ENCODE results near the gene MUC3A. TPM values are rescaled to one million over a fixed set of nuclear protein-coding genes. Genes with fewer than 3 reads are reported as not detected.

Gene MUC3A
- total and polyA plus RNA-seq, 2 of the 4 experiments (the other 2 are of a cell fraction), result 0.05 TPM; not detected in 1

- H3K56ac ChIP-seq (ENCODE audit: extremely low read depth, insufficient read depth, low read length), result no peak overlapping the region
- no peaks in the 10 kb centered on the region for H3K36me3 ChIP-seq (ENCODE audit: control insufficient read depth, insufficient read depth, low read length)
- BruUV-seq (replicated peaks), result no TSS peak
- no peak overlapping the region for H3K27ac ChIP-seq (ENCODE audit: insufficient read depth, low read length)
- H2BK20ac ChIP-seq (ENCODE audit: low read depth, low read length), result no peak overlapping the region
- CTCF ChIA-PET, result no interaction called here
- H3K9me1 ChIP-seq (ENCODE audit: insufficient read depth, low read length), result no peaks in the 10 kb centered on the region; the same call in 1 of the 2 replicates
- no peak overlapping the region for H3K9ac ChIP-seq (ENCODE audit: low read depth, low read length)
- no peaks in the 10 kb centered on the region for H4K20me1 ChIP-seq (ENCODE audit: insufficient read depth, low read length)
- ATAC-seq (ENCODE audit: low read depth) (no peak), DNase-seq (peak; percentile 33)
- peaks cover 38% of the 10 kb centered on the region for H3K27me3 ChIP-seq (ENCODE audit: control insufficient read depth, insufficient read depth, low read length)
- H3K4me3 ChIP-seq (ENCODE audit: insufficient read depth, low read depth, low read length), result no peak overlapping the region
- no peak overlapping the region for H3K23ac ChIP-seq (ENCODE audit: low read depth, low read length)
- H3K4me2 ChIP-seq (ENCODE audit: low read depth, low read length), result no peak overlapping the region
- H2AFZ ChIP-seq (replicated peaks; ENCODE audit: low read length, poor library complexity), result no peak overlapping the region
- no peak overlapping the region for H3K18ac ChIP-seq (ENCODE audit: low read depth, low read length)
- intact Hi-C loops (cut with micrococcal nuclease), result no loop called here
- H2BK15ac ChIP-seq (ENCODE audit: low read depth, low read length), result no peak overlapping the region
- H3K9me3 ChIP-seq (ENCODE audit: control insufficient read depth, insufficient read depth, low read length), result peaks cover 3% of the 10 kb centered on the region; the same call in 1 of the 2 replicates
- no peak for TF ChIP-seq MXI1 (IDR thresholded peaks at IDR 0.05; ENCODE audit: borderline replicate concordance, low read depth, low read length)
- no peak for TF ChIP-seq NFE2L2 (IDR thresholded peaks at IDR 0.05; ENCODE audit: low read depth, low read length)
- no peak for TF ChIP-seq RAD21 (IDR thresholded peaks at IDR 0.05; ENCODE audit: low read length)
- no peak for TF ChIP-seq MAZ (IDR thresholded peaks at IDR 0.05; ENCODE audit: borderline replicate concordance, low read depth, low read length)
- 44% methylated on average over 11 of the region's 12 CpGs; no CpG with 5 or more reads in 1 of the 2 experiments for whole genome bisulfite sequencing, 2 experiments (ENCODE audit: extremely low coverage in 2 of 2, insufficient read length in 1 of 2)
- no peak overlapping the region for H4K91ac ChIP-seq (ENCODE audit: insufficient read depth, low read depth, low read length)
- H2AK5ac ChIP-seq (ENCODE audit: low read depth, low read length), result no peak overlapping the region
- no peak overlapping the region for H3K14ac ChIP-seq (replicated peaks; ENCODE audit: low read depth, low read length)
- in situ Hi-C loops (cut with MboI; ENCODE audit: low sequenced_read_pairs), result loop anchor here (25.0 kb wide), 1 partner anchor 504 kb away; no protein-coding TSS in a partner anchor
- no peak overlapping the region for H4K8ac ChIP-seq (ENCODE audit: low read depth in 2 of 2, low read length in 2 of 2)
- no peak overlapping the region for H2BK5ac ChIP-seq (ENCODE audit: low read depth, low read length, poor library complexity, severe bottlenecking)
- H3K79me1 ChIP-seq (ENCODE audit: low read depth in 1 of 2, low read length in 2 of 2), result no peaks in the 10 kb centered on the region
- no peak overlapping the region for H4K5ac ChIP-seq (ENCODE audit: low read depth, low read length)
- no peaks in the 10 kb centered on the region for H3K4me1 ChIP-seq (ENCODE audit: control insufficient read depth, insufficient read depth, low read length)
- peak overlapping the region; percentile 24 for H2AK9ac ChIP-seq (replicated peaks; ENCODE audit: low read depth, low read length, poor library complexity)
- H3K4ac ChIP-seq (ENCODE audit: low read depth, low read length), result no peak overlapping the region
- no peak overlapping the region for H2BK120ac ChIP-seq (ENCODE audit: low read depth, low read length)
- POLR2A ChIA-PET (ENCODE audit: unreplicated experiment), result no interaction called here
- dilution Hi-C loops (cut with HindIII; ENCODE audit: low sequenced_read_pairs, unreplicated experiment), result no loop called here
Measured at GRCh38 chr7:100957832-100958421, 8.6 kb downstream of the MUC3A start.
